GM12891 (cell line): ENCODE measurements around the gene TWIST1.

ENCODE experiments used
- POLR2A ChIP-seq: IDR thresholded peaks from 2 replicates; pipeline ENCODE4 v1.6.1; 2011; ENCODE audit warnings: low read depth, low read length, control low read depth
- POLR2AphosphoS5 ChIP-seq: IDR thresholded peaks from 2 replicates; pipeline ENCODE4 v1.6.1; 2011; ENCODE audit warnings: low read depth, low read length, control low read depth
- POU2F2 ChIP-seq: IDR thresholded peaks from 2 replicates; pipeline ENCODE4 v1.6.1; 2011; ENCODE audit warnings: low read depth, mild to moderate bottlenecking, control low read depth, low read length, moderate library complexity
- SPI1 ChIP-seq: IDR thresholded peaks from 2 replicates; pipeline ENCODE4 v1.6.1; 2011; ENCODE audit warnings: low read depth, low read length, control low read depth
- TAF1 ChIP-seq: IDR thresholded peaks from 2 replicates; pipeline ENCODE4 v1.6.1; 2011; ENCODE audit warnings: low read depth, low read length, control low read depth

DNA sequence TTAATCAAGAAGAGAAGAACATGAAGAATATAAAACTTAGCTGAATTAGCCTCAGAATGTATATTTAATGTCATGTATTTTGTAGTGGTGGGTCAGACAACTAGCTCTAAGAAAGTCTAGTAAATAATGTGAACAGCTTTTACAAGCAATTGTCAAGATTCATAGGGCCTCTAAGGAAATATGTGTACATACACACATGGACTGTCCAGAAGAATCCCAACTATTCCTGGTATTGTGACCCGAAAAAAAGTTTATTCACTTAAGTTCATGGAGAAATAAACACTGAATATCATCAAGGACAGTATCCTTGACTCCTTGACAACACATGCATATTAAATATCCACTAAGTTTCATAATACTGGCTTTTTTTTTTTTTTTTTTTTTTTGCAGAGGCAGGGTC is 11.4 kb upstream of the TWIST1 start:
- TF ChIP-seq POLR2A: no peak
- no peak for TF ChIP-seq POLR2AphosphoS5
- no peak for TF ChIP-seq TAF1
- no peak for TF ChIP-seq POU2F2
- TF ChIP-seq SPI1: no peak
